SK-N-SH (cell line): Measurements from ENCODE around the gene C1orf226. TPM values are rescaled to one million over a fixed set of nuclear protein-coding genes. Genes with fewer than 3 reads are reported as not detected.

Experiments used
- CTCF ChIA-PET: fragments of 300-600, 350-600 bp; formaldehyde crosslinking; extraction: SDS; loops from one replicate; lab custom pipeline; 2021; lab: Yijun Ruan, JAX
- POLR2A ChIA-PET: fragments of 350-600 bp; sonication (Branson Sonifier 250); formaldehyde crosslinking; extraction: SDS; loops from one replicate; lab custom pipeline; 2020; ENCODE audit warnings: antibody characterized with exemption, inconsistent platforms; lab: Yijun Ruan, JAX
- DNase-seq: peaks from one replicate; pipeline ENCODE4 v3.0.0; 2012
- H2AFZ ChIP-seq: fragments of 200-600 bp; sonication (generic); 2 replicates; pipeline ENCODE4 v1.8.1; 2016; ENCODE audit warnings: antibody characterized with exemption, mild to moderate bottlenecking, low read depth
- H3F3A ChIP-seq: fragments of 200-600 bp; sonication (generic); replicated peaks from 2 replicates; pipeline ENCODE3; 2016; ENCODE audit warnings: antibody characterized with exemption, mild to moderate bottlenecking; ENCODE audit not compliant: insufficient read depth
- H3K27ac ChIP-seq, 2 experiments: fragments of 200-500 bp in 1 of 2; fragments of 200-600 bp in 1 of 2; sonication (Bioruptor generic) in 1 of 2; sonication (generic), shearing (Covaris generic) in 1 of 2; 2 replicates each; pipeline versions ENCODE4 v1.5.1 to v1.6.1; 2014 to 2016; ENCODE audit warnings: low read depth in 2 of 2, inconsistent platforms in 1 of 2, low read length in 1 of 2, mild to moderate bottlenecking in 1 of 2, mixed read lengths in 1 of 2
- H3K27me3 ChIP-seq: fragments of 200-600 bp; sonication (generic), shearing (Covaris generic); 2 replicates; pipeline ENCODE4 v1.6.1; 2016; ENCODE audit warnings: mixed run types; ENCODE audit not compliant: insufficient read depth
- H3K36me3 ChIP-seq, 2 experiments: fragments of 200-500 bp in 1 of 2; fragments of 200-600 bp in 1 of 2; sonication (Bioruptor generic) in 1 of 2; sonication (generic) in 1 of 2; replicated peaks in 1 of 2; 2 replicates each; pipeline versions ENCODE3 to v1.5.1; 2014 to 2016; ENCODE audit warnings: low read length in 1 of 2, mild to moderate bottlenecking in 1 of 2; ENCODE audit not compliant: insufficient read depth in 2 of 2, control insufficient read depth in 1 of 2
- H3K4me1 ChIP-seq, 2 experiments: fragments of 200-500 bp in 1 of 2; fragments of 200-600 bp in 1 of 2; sonication (Bioruptor generic) in 1 of 2; sonication (generic), shearing (Covaris generic) in 1 of 2; 2 replicates each; pipeline versions ENCODE4 v1.5.1 to v1.6.1; 2014 to 2016; ENCODE audit warnings: low read depth in 1 of 2, low read length in 1 of 2, mixed run types in 1 of 2; ENCODE audit not compliant: insufficient read depth in 2 of 2, control insufficient read depth in 1 of 2
- H3K4me2 ChIP-seq: fragments of 200-600 bp; sonication (generic), shearing (Covaris generic); 2 replicates; pipeline ENCODE4 v1.6.1; 2017; ENCODE audit warnings: mixed run types
- H3K4me3 ChIP-seq, 2 experiments: fragments of 200-500 bp in 1 of 2; fragments of 200-600 bp in 1 of 2; sonication (Bioruptor generic) in 1 of 2; sonication (generic), shearing (Covaris generic) in 1 of 2; 2 replicates each; pipeline versions ENCODE4 v1.5.1 to v1.8.1; 2014 to 2016; ENCODE audit warnings: low read depth in 2 of 2, inconsistent platforms in 1 of 2, low read length in 1 of 2, mild to moderate bottlenecking in 1 of 2, mixed read lengths in 1 of 2, moderate library complexity in 1 of 2
- H3K79me2 ChIP-seq: fragments of 200-600 bp; sonication (generic); 2 replicates; pipeline ENCODE4 v1.8.1; 2017; ENCODE audit warnings: mild to moderate bottlenecking; ENCODE audit not compliant: insufficient read depth
- H3K9ac ChIP-seq: fragments of 200-600 bp; sonication (generic); 2 replicates; pipeline ENCODE4 v1.6.1; 2017; ENCODE audit warnings: mixed run types
- H3K9me2 ChIP-seq: fragments of 200-600 bp; sonication (generic); 2 replicates; pipeline ENCODE4 v1.6.1; 2017; ENCODE audit warnings: mixed run types
- H3K9me3 ChIP-seq: fragments of 200-600 bp; sonication (generic); 2 replicates; pipeline ENCODE4 v1.6.1; 2017; ENCODE audit warnings: mixed run types, mild to moderate bottlenecking, moderate library complexity
- H4K20me1 ChIP-seq: fragments of 200-600 bp; sonication (generic); 2 replicates; pipeline ENCODE4 v1.6.1; 2017; ENCODE audit warnings: mild to moderate bottlenecking, mixed run types; ENCODE audit not compliant: insufficient read depth
- CHD2 ChIP-seq: fragments of 150-350 bp; IDR thresholded peaks from 2 replicates; pipeline ENCODE4 v1.6.1; 2018; ENCODE audit warnings: low read length; ENCODE audit not compliant: partially characterized antibody
- ELF1 ChIP-seq: IDR thresholded peaks from 2 replicates; pipeline ENCODE4 v1.4.0; 2012
- EP300 ChIP-seq, 2 experiments: IDR thresholded peaks; 2 replicates each; pipeline versions ENCODE4 v1.4.0 to v1.6.1; 2012; ENCODE audit warnings: borderline replicate concordance in 1 of 2, low read depth in 1 of 2, low read length in 1 of 2
- FOXJ3 ChIP-seq: sonication (generic); formaldehyde crosslinking; IDR thresholded peaks from 2 replicates; pipeline ENCODE4 v1.5.1; 2020; ENCODE audit warnings: mild to moderate bottlenecking, missing genetic modification reagents
- FOXM1 ChIP-seq: IDR thresholded peaks from 2 replicates; pipeline ENCODE4 v1.4.0; 2012; ENCODE audit warnings: low read depth, mild to moderate bottlenecking
- GABPA ChIP-seq: IDR thresholded peaks from 2 replicates; pipeline ENCODE4 v1.4.0; 2012; ENCODE audit warnings: low read depth, mild to moderate bottlenecking
- GATA2 ChIP-seq: sonication (generic); formaldehyde crosslinking; IDR thresholded peaks from 2 replicates; pipeline ENCODE4 v1.5.0; 2020; ENCODE audit warnings: mild to moderate bottlenecking, missing genetic modification reagents
- JUND ChIP-seq: IDR thresholded peaks from 2 replicates; pipeline ENCODE4 v1.4.0; 2012
- MXI1 ChIP-seq: IDR thresholded peaks from 2 replicates; pipeline ENCODE4 v1.6.1; 2012; ENCODE audit warnings: mild to moderate bottlenecking, low read depth, low read length, improper control_type of control experiment
- POLR2AphosphoS5 ChIP-seq: IDR thresholded peaks from 2 replicates; pipeline ENCODE4 v1.6.1; 2012; ENCODE audit warnings: low read depth, low read length
- RCOR1 ChIP-seq: fragments of 150-350 bp; IDR thresholded peaks from 2 replicates; pipeline ENCODE4 v1.6.1; 2017; ENCODE audit warnings: antibody characterized with exemption, low read length
- REST ChIP-seq: IDR thresholded peaks from 2 replicates; pipeline ENCODE4 v1.6.1; 2012; ENCODE audit warnings: mild to moderate bottlenecking, low read depth, low read length, moderate library complexity
- RFX5 ChIP-seq: IDR thresholded peaks from 2 replicates; pipeline ENCODE4 v1.6.1; 2012; ENCODE audit warnings: mild to moderate bottlenecking, improper control_type of control experiment, low read length
- RXRA ChIP-seq: IDR thresholded peaks from 2 replicates; pipeline ENCODE4 v1.4.0; 2012; ENCODE audit warnings: low read depth, mild to moderate bottlenecking, borderline replicate concordance
- SIN3A ChIP-seq: IDR thresholded peaks from 2 replicates; pipeline ENCODE4 v1.6.1; 2012; ENCODE audit warnings: low read depth, mild to moderate bottlenecking, low read length, moderate library complexity, borderline replicate concordance
- TCF12 ChIP-seq: IDR thresholded peaks from 2 replicates; pipeline ENCODE4 v1.4.0; 2012
- TEAD4 ChIP-seq: IDR thresholded peaks from 2 replicates; pipeline ENCODE4 v1.4.0; 2012; ENCODE audit warnings: mild to moderate bottlenecking, borderline replicate concordance; ENCODE audit not compliant: insufficient read depth
- USF1 ChIP-seq: IDR thresholded peaks from 2 replicates; pipeline ENCODE4 v1.4.0; 2012; ENCODE audit warnings: low read depth, borderline replicate concordance
- WGBS: methylation state at CpG from one replicate; pipeline ENCODE4 v1.1.6; 2017; ENCODE audit warnings: low lambda C conversion rate; 5-methylcytosine and 5-hydroxymethylcytosine counted together
- polyA plus RNA-seq, 3 experiments: library from polyadenylated mRNA; depleted of rRNA; stranded (reverse); fragments of >200 nt; gene quantifications; 2 replicates each; pipeline ENCODE4 v1.2.3, GENCODE V29; 2012
- TF ChIP-seq, protein P1 (sequence below): IDR thresholded peaks from 2 replicates; pipeline ENCODE4; 2012

The C1orf226 gene
- polyA plus RNA-seq, 1 of the 3 experiments (the other 2 are of a cell fraction) = 0.03 TPM

DNA sequence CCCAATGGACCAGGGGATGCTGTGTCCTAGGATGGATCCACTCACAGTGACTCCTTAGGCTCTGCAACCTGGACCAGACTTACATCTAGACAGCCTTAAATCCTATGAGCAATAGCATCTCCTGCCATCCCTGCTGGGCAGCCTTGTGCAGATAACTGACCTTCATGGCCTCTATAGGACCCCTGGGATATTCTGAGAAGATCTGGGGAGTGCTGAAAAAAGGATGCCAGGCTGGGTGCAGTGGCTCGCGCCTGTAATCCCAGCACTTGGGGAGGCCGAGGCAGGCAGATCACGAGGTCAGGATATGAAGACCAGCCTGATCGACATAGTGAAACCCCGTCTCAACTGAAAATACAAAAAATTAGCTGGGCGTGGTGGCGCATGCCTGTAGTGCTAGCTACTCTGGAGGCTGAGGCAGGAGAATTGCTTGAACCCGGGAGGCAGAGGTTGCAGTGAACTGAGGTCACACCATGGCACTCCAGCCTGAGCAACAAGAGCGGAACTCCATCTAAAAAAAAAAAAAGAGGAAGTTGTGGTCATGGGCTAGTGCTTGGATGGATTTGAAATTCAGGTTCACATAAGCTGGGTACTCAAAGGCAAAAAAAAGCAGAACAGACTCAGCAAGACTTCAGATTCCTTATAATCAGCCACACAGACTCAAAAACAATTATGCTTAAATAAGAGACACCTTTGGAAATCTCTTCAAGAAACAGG, 41.3 kb downstream of the C1orf226 start:
- H3K9me2 ChIP-seq = no peaks in the 10 kb centered on the region
- H4K20me1 ChIP-seq = no peaks in the 10 kb centered on the region
- no peak overlapping the region for H3K9ac ChIP-seq
- ChIA-PET CTCF (no interaction called here), POLR2A (no interaction called here)
- H3K4me1 ChIP-seq = no peaks in the 10 kb centered on the region; a peak in 1 of 4 replicates
- H3K9me3 ChIP-seq = peaks cover 6% of the 10 kb centered on the region; the same call in 1 of the 2 replicates
- WGBS = 60% methylated on average over 10 of the region's 10 CpGs
- no peaks in the 10 kb centered on the region for H3K36me3 ChIP-seq
- no peaks in the 10 kb centered on the region for H3K27me3 ChIP-seq
- no peaks in the 10 kb centered on the region for H3F3A ChIP-seq
- H3K4me2 ChIP-seq = no peak overlapping the region
- H3K27ac ChIP-seq = no peak overlapping the region
- no peak overlapping the region for H2AFZ ChIP-seq
- no peak for TF ChIP-seq CHD2
- no peak for TF ChIP-seq RXRA
- no peak for TF ChIP-seq FOXM1
- no peak for TF ChIP-seq ELF1
- TF ChIP-seq JUND = no peak
- no peak for TF ChIP-seq TEAD4
- TF ChIP-seq EP300 (IDR thresholded peaks at IDR 0.05; ENCODE audit: borderline replicate concordance in 1 of 2, low read depth in 1 of 2, low read length in 1 of 2) = no peak
- no peak for TF ChIP-seq RFX5
- no peak for TF ChIP-seq RCOR1
- TF ChIP-seq REST = no peak
- no peak for TF ChIP-seq SIN3A
- no peak for TF ChIP-seq TCF12
- TF ChIP-seq MXI1 = no peak
- no peak for TF ChIP-seq POLR2AphosphoS5
- no peak for TF ChIP-seq GABPA
- TF ChIP-seq FOXJ3 = no peak
- TF ChIP-seq USF1 = no peak
- no peak for TF ChIP-seq GATA2 (CRISPR knock-in tag)
- TF ChIP-seq, protein P1, sequence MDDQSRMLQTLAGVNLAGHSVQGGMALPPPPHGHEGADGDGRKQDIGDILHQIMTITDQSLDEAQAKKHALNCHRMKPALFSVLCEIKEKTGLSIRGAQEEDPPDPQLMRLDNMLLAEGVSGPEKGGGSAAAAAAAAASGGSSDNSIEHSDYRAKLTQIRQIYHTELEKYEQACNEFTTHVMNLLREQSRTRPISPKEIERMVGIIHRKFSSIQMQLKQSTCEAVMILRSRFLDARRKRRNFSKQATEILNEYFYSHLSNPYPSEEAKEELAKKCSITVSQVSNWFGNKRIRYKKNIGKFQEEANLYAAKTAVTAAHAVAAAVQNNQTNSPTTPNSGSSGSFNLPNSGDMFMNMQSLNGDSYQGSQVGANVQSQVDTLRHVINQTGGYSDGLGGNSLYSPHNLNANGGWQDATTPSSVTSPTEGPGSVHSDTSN = no peak
- DNase-seq = no peak
- no peaks in the 10 kb centered on the region for H3K79me2 ChIP-seq
- no peak overlapping the region for H3K4me3 ChIP-seq
